ENCODE measurements around the gene SRP14. TPM values are rescaled to one million over a fixed set of nuclear protein-coding genes. Genes with fewer than 3 reads are reported as not detected.

Gene SRP14
- total RNA-seq, 2 donors from 2014 or later, result 146 to 182 TPM

DNA sequence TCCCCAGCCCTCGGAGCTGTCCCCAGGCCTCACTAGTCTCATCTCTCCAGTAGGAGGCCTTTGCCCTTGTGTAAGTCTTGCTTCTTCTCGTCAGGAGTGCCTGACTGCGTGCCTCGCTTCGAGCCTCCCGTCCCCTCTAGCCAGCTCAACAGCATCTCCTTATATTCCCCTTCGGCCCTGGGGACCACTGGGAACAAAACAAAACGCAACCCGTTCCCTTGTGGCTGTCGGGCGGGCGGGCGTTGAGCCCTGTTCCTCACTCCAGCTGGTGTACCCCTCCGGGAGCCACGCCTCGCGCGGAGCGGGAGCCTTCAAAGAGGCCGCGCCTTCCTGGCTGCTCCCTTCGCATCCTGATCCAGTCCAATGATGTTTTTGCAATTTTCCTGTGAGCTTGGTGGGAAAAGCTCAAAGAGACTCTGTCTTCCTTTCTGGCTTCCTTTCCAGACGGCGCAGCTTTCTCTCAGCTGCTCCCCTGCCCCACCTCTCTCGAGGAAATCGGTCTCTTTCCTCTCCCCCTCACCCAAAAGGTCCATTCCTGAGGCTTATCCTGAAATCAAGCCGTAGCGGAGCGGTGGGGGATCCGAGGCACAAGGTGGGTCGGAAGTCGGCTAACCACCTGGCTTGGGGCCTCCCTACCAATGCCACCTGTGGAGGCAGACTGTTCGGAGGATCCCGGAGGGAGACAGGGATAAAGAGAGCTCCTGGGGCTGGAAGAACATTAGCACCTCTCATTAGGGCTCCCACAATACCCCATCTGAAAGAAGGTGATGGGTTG, 33.4 kb upstream of the SRP14 start:
- no peak for DNase-seq (ENCODE audit: low spot score in 2 of 2)
- H3K36me3 Mint-ChIP-seq, result peaks cover 0 to 12% of the 10 kb centered on the region in 2 donors

DNA sequence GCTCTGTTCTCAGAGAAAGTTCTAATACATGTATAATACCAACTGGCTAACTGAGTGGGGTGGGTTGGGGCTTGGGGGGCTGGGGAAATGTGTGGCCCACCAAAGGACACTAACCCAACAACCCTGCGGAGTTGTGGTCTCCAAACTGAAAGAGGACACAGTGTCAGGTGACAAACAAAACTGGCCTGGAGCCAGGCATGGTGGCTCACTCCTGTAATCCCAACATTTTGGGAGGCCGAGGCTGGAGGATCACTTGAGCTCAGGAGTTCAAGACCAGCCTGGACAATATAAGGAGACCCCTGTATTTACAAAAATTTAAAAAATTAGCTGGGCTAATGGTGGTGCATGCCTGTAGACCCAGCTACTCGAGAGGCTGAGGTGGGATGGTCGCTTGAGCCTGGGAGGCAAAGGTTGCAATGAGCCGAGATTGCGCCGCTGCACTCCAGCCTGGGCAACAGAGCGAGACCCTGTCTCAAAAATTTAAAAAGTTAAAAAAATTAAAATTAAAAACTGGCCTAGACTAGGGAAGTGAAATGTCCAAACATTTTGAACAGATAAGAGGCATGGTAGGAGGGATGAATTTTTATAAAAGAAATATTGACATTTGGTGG, 31.7 kb upstream of the SRP14 start:
- peaks cover 0 to 12% of the 10 kb centered on the region in 2 donors for H3K36me3 Mint-ChIP-seq
- DNase-seq (ENCODE audit: low spot score in 2 of 2) (no peak), ATAC-seq (no peak)
- H3K27ac Mint-ChIP-seq, result no peak overlapping the region
- H3K9me3 Mint-ChIP-seq, result no peaks in the 10 kb centered on the region

More for the DNA sequence above, 33.4 kb upstream of the SRP14 start:
- Mint-ChIP-seq H3K27ac (no peak overlapping the region), H3K9me3 (no peaks in the 10 kb centered on the region)
- ATAC-seq, result no peak

DNA sequence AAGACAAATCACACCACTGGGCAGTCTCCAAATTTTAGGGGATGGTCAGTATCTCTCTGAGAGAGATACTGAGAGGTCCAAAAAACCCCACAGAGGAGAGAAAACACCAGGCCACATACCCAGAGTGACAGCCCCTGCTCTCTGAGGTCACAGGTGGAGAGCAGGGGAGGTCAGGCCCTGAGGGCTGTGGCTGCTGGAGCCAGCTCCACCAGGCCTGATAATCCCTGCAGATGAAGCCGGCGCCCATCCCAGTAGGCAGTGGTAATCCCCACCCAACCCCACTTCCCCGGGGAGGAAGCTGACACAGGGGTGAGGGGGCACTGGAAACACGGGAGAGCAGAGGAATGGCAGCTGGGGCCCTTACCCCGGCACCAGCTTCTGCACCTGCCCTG, 31.2 kb upstream of the SRP14 start:
- ATAC-seq, result no peak
- Mint-ChIP-seq H3K9me3 (no peaks in the 10 kb centered on the region), H3K27ac (no peak overlapping the region), H3K36me3 (peaks cover 0 to 12% of the 10 kb centered on the region in 2 donors)
- DNase-seq (ENCODE audit: low spot score in 2 of 2), result no peak

DNA sequence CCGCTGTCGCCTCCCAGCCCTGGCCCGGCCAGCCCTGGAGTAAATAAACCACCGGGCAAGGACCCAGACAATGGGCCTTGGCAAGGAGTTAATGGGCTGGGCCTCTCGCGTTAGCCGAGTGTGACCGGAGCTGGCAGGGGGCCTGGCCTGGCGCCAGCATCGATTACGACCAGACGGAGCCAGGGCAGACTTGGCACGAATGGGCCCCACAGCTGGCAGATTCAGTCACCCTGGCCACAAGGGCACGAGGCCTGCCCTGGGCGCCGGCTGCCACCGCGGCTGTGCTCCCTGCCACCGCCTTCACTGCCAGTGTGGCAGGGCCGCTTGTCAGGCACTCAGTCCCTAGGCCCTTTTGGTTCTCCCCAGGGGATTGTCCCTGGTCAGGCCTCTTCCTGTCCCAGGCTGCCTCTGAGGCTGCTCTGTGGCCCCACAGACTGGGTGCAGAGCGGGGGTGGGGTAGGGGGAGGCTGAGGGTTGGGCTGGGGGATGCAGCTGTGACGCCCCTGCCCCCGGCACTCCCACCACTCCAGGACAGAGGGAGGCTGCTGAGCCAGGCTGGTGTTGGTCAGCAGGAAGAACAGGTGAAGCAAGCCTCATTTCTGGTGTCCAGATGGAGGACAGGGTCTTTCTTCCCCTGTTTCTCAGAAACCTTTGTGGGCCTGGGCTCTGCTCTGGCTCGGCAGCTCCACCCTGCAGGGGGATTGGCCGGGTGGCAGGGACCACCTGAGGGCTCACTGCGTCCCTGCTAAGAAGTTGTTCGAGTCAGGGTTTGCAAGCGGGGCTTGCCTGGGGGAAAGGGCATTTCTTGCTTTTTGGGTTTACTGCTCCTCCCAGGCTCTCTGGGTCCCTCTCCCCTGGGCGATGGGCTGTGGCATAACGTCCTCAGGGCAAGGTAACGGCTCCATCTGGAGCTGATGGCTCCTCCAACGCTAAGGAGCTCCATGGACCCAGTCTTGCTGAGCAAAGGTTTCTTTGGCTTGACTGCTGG, 30.5 kb upstream of the SRP14 start:
- ATAC-seq, result no peak
- no peak overlapping the region for H3K27ac Mint-ChIP-seq
- no peaks in the 10 kb centered on the region for H3K9me3 Mint-ChIP-seq
- peaks cover 0 to 14% of the 10 kb centered on the region in 2 donors for H3K36me3 Mint-ChIP-seq
- DNase-seq (ENCODE audit: low spot score in 2 of 2), result no peak

DNA sequence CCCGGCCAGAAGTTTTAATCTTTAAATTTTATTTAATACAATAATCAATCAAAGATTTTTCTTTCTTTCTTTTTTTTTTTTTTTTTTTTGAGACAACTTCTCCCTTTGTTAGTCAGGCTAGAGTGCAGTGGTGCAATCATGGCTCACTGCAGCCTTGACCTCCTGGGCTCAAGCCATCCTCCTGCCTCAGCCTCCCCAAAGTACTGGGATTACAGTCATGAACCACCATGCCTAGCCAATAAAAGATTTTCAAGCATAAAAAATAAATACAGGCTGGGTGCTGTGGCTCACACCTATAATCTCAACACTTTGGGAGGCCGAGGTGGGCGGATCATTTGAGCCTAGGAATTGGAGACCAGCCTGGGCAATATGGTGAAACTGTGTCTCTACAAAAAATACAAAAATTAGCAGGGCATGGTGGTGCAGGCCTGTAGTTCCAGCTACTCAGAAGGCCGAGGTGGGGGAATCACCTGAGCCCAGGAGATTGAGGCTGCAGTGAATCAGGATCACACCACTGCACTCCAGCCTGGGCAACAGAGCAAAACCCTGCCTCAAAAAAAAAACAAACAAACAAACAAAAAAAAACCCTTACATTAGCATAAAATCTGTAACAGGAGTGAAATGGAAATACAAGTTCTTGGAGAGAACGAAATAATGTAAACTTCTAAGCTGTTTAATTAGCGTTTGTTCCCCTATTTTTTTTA, 29.1 kb upstream of the SRP14 start:
- DNase-seq (ENCODE audit: low spot score in 2 of 2) (no peak), ATAC-seq (no peak)
- no peaks in the 10 kb centered on the region for H3K9me3 Mint-ChIP-seq
- no peak overlapping the region for H3K27ac Mint-ChIP-seq
- H3K36me3 Mint-ChIP-seq, result peaks cover 0 to 4% of the 10 kb centered on the region in 2 donors

DNA sequence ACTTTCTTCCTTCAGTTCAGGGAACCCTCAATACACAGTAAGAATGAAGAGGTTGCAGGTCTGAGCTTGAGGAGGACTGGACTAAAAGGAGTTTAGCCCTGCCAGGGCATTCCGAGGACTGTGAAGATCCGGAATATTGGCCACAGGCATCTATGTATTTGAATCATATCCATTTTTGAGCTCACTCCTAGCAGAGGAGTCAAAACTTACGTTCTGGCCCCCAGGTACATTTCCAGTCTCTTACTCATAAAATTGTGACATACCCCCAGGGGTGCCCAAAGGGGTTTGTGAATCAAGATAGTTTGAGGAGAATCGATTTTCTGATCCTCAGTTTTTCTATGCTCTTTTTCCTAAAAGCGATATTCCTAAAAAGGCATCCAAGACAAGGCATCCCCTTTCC, 27.6 kb upstream of the SRP14 start:
- no peak overlapping the region for H3K27ac Mint-ChIP-seq
- DNase-seq (ENCODE audit: low spot score in 2 of 2) (no peak), ATAC-seq (no peak)
- peaks cover 0 to 4% of the 10 kb centered on the region in 2 donors for H3K36me3 Mint-ChIP-seq
- no peaks in the 10 kb centered on the region for H3K9me3 Mint-ChIP-seq

DNA sequence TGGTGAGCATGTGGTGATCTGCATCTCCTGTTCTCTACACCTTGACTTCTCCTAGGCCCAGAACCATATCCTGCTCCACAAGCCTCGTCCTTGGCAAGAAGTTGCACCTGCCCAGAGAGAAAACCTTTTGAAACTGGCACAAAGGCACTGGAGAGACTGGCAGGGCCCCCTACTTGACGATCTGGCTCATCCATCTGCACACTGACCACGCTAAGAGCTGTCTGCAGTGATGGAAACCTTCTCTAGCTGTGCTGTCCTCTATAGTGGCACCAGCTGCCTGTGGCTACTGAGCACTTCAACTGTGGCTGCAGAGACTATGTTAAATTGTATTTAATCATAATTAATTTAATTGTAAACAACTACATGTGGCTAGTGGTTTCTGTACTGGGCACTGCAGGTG, 26.2 kb upstream of the SRP14 start:
- DNase-seq (ENCODE audit: low spot score in 2 of 2), result no peak
- no peak for ATAC-seq
- H3K27ac Mint-ChIP-seq, result no peak overlapping the region
- H3K36me3 Mint-ChIP-seq, result peaks cover 0 to 4% of the 10 kb centered on the region in 2 donors
- no peaks in the 10 kb centered on the region for H3K9me3 Mint-ChIP-seq

DNA sequence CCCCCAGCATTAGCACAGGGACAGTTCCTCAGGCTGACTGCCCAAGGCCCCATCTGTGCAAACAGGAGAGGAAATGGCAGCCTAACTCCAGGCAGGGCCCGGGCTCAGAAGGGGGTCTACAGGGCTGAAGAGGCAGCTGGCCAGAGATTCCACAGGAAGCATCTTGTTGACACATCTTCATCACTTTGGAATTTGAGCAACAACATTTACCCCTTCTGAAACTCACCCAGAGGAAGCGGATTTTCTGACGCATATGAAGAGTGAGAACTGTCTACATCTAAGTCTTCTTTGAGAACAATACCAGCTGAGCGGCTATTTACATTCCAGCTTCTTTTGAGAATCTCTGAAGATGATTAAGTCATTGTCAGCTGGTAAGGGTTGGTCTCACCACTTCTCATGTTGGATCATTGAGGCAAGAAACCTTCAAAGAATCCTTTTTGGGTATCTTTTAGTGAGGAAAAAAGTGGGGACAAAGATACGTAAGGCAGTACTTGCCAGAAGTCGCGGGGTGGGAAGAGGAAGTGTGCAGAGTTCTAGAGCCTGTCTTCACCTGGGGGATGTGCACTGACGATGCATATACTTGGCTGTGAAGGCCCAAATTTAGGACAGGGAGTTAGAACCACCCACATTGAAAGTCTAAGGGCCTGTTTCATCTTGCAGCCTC, 25.4 kb upstream of the SRP14 start:
- DNase-seq (ENCODE audit: low spot score in 2 of 2) (no peak), ATAC-seq (peak; percentile 84 to 87)
- Mint-ChIP-seq H3K36me3 (peaks cover 0 to 4% of the 10 kb centered on the region in 2 donors), H3K27ac (peak overlapping the region; percentile 73 to 76), H3K9me3 (no peaks in the 10 kb centered on the region)

DNA sequence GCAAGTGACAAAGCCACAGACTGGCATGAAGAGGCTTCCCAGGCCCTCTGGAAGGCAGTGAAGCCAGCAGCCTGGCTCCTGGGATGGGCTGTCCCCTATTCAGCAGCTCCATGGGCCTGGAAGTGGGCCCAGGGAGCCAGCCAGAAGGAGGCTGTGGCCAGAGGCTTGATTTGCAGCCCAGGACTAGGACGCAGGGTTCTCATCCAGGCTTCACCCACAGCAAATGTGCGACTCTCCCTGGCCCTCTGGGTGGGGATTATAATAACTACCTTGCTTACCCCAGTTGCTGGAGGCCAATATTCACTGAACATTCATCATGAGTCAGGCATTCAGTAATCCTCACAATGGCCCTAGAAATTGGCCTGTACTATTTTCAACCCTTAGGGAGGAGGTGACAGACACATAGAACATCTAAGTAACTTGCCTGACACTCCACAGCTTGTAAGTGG, 24.6 kb upstream of the SRP14 start:
- ATAC-seq, result peak; percentile 18 to 34
- Mint-ChIP-seq H3K36me3 (peaks cover 0 to 4% of the 10 kb centered on the region in 2 donors), H3K9me3 (no peaks in the 10 kb centered on the region), H3K27ac (peak overlapping the region; percentile 18 to 76)
- no peak for DNase-seq (ENCODE audit: low spot score in 2 of 2)

DNA sequence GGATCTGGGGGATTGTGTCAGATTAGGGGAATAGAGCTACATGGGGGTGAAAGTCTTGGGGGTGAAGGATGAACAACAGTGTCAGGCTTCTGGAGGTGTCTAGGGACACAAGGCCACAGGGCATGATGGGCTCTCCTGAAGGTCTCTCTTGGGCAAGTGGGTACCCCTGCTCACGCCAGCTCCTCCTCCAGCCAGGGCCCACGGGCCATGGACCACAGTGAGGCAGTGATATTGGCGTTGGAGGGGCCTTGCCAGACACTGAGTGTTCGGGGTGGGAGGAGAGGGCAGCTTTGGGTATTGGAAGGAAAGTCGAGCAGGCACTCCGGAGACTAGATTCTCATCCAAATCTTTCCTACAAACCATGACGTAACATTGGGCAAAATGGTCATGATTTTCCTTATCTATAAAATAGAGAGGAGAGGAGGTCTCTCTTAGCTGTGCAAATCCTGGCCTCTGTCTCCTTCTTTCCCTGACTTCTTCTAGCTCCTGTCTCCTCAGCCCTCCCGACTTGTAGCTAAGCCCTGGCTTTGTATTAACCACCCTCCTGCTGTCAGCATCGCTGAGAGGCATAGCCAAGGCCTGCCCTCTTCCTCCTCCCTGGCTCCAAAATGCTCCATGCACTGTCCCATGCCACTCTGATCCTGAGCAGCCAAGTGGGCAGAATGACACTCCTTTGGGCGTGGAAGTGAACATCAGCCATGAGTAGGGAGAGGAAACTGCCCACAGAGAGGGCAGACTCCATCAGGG, 24.0 kb upstream of the SRP14 start:
- Mint-ChIP-seq H3K36me3 (peaks cover 0 to 4% of the 10 kb centered on the region in 2 donors), H3K27ac (no peak overlapping the region), H3K9me3 (no peaks in the 10 kb centered on the region)
- DNase-seq (ENCODE audit: low spot score in 2 of 2), result no peak
- ATAC-seq, result no peak

DNA sequence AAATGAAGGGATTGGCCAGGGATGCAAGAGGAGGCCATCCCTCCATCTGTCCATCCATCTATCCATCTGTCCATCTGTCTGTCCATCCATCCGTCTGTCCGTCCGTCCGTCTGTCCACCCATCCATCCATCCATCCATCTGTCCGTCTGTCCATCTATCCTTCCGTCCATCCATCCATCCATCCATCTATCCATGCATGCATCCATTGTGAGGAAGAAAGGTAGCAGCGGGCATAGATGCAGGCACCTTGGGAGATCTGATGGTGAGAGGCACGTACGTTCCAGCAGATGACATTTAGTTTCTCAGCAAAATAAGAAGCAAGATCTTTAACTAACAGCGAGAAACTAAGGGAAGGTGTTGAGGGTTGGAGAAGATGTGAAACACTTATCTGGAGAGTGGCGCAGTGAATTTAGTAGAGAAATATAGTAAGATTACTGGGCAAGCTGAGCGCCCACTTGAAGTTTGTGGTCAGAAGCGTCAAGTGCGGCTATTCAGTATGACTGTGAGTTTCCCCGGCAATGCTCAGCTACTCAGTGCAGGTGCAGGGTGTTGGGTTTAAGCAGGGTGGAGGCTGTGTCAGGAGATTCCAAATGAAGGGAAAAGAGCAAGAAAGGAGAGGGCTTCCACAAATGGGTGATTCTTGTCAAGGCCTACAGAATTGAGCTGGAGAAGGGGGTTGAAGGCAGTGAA, 22.4 kb upstream of the SRP14 start:
- Mint-ChIP-seq H3K36me3 (peaks cover 0 to 4% of the 10 kb centered on the region in 2 donors), H3K27ac (no peak overlapping the region), H3K9me3 (no peaks in the 10 kb centered on the region)
- peak; percentile 38 to 65 for ATAC-seq
- no peak for DNase-seq (ENCODE audit: low spot score in 2 of 2)

DNA sequence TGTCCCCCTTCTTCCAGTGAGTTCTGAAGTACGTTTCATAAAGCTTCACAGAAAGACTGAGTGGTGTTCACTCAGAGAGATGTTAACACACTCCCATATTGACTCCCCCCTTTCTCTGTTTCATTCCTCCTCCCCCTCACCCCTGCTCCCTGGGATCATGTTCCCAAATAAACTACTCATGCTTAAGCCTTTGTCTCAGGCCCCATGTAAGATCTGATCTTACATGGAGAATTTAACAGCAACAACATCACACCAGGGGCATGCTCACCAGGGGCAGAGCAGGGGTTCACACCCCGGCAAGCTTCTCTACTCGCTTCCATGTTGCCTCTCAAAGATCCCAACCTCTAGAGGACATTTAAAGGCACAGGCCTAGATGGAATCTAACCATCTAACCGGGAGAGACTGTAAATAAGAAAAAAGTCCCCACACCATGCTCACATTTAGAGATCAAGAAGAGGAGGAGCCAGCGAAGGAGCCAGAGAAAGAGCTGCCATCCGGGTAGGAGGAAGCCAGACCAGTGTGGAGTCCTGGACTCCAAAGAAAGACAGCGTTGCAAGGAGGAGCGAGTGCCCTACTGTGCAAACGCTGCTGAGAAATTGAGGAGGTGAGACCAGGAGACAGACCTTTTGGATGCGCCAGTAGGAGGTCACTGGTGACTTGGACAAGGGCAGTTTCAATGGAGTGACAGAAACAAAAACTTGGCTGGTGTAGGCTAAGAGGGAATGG, 21.4 kb upstream of the SRP14 start:
- DNase-seq (ENCODE audit: low spot score in 2 of 2), result no peak
- no peaks in the 10 kb centered on the region for H3K9me3 Mint-ChIP-seq
- peak overlapping the region in 1 of 2 donors; percentile 13 for H3K27ac Mint-ChIP-seq
- ATAC-seq, result no peak
- peaks cover 0 to 4% of the 10 kb centered on the region in 2 donors for H3K36me3 Mint-ChIP-seq

DNA sequence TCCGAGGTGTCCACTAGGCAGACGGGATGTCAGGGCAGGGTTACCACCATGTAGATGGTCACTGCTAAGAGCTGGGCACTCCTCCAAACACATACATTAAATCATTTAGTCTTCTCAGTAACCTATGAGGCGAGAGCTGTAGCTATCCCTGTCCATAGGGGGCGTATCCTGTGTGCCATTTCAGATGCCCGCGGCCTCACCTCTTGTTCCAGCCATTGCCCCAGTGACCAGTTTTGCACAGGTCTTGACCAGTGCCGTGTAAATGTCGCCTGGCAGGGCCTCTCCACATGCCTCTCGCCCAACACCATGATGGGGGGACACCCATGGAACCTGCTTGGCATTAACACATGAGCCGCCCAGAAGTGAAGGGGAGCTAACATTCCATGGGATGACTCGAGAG, 20.8 kb upstream of the SRP14 start:
- no peaks in the 10 kb centered on the region for H3K9me3 Mint-ChIP-seq
- ATAC-seq, result no peak
- no peak for DNase-seq (ENCODE audit: low spot score in 2 of 2)
- H3K27ac Mint-ChIP-seq, result no peak overlapping the region
- peaks cover 0 to 7% of the 10 kb centered on the region in 2 donors for H3K36me3 Mint-ChIP-seq

DNA sequence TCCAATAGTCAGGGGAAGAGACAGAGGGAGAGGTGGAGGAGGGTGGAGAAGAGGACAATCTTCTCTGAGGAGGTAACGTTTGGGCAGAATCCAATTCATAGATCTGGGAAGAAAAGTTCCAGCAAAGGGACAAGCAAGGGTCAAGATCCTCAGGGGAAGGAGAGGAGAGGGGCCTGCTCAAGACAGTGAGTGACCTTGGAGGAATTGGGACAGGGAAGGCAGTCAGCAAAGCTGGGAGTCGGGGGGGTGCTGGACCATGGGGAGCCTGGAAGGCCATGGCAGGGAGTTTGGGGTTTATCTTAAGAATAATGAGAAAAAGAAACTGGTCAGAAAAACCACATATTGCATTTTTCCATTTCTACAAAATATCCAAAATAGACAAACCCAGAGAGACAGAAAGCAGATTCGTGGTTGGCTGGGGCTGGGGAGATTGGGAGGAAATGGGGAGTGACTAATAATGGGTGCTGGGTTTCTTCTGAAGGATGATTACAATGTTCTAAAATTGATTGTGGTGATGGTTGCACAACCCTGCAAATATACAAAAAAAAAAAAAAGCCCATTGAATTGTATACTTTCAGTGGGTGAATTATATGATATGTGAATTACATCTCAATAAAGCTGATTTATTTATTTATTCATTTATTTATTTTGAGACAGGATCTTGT, 19.6 kb upstream of the SRP14 start:
- DNase-seq (ENCODE audit: low spot score in 2 of 2) (no peak), ATAC-seq (peak in 1 of 2 donors; percentile 56)
- Mint-ChIP-seq H3K36me3 (peaks cover 0 to 4% of the 10 kb centered on the region in 2 donors), H3K9me3 (no peaks in the 10 kb centered on the region), H3K27ac (no peak overlapping the region)

Measured in activated naive CD4-positive, alpha-beta T cell treated with anti-CD3 and anti-CD28 coated beads, Interleukin-2, amount 50 U/mL, for 72 hours (primary cell).